HepG2 (cell line): ENCODE measurements around the gene LZTS2. TPM values are rescaled to one million over a fixed set of nuclear protein-coding genes. Genes with fewer than 3 reads are reported as not detected.

Experiments
- ATAC-seq: fragments of 200-7000 bp; cut with Tn5 transposase; 3 replicates; pipeline ENCODE4 v1.9.1; 2020; ENCODE audit warnings: mild to moderate bottlenecking, moderate library complexity
- BruUV-seq: library from RNA; stranded (reverse); fragments of 400-500 nt; replicated peaks from 2 replicates; lab custom pipeline; 2021; lab: Mats Ljungman, UMichigan
- CTCF ChIA-PET: fragments of 300-600 bp; formaldehyde crosslinking; extraction: SDS; loops from one replicate; lab custom pipeline; 2021; ENCODE audit warnings: low total read pairs, inconsistent platforms, low intra/inter-chr PET ratio; lab: Yijun Ruan, JAX
- POLR2A ChIA-PET: fragments of 350-600 bp; sonication (Branson Sonifier 250); formaldehyde crosslinking; loops from one replicate; lab custom pipeline; 2020; ENCODE audit warnings: antibody characterized with exemption, inconsistent platforms; lab: Yijun Ruan, JAX
- DNase-seq: peaks from one replicate; pipeline ENCODE4 v3.0.0-alpha.2; 2015; ENCODE audit warnings: low spot score
- FAIRE-seq: peaks from 3 replicates; lab custom pipeline; 2011; peaks lifted over from hg19 to GRCh38; lab: Jason Lieb, UNC
- H2AFZ ChIP-seq: one replicate; pipeline ENCODE4 v1.6.1; 2011; ENCODE audit warnings: low read length, inconsistent platforms
- H3K27ac ChIP-seq: fragments of 300-600 bp; 3 replicates; pipeline ENCODE4 v1.8.0; 2011; ENCODE audit warnings: mixed run types, mild to moderate bottlenecking, mixed read lengths, low read length, inconsistent platforms; ENCODE audit not compliant: insufficient read depth; ENCODE audit errors: extremely low read length
- H3K27me3 ChIP-seq, 2 experiments: fragments of 200-600 bp in 1 of 2; 2 replicates in 1 of 2; 3 replicates in 1 of 2; pipeline versions ENCODE4 v1.6.0 to v1.8.0; 2011; ENCODE audit warnings: low read length in 2 of 2, mild to moderate bottlenecking in 2 of 2, moderate library complexity in 2 of 2, inconsistent platforms in 1 of 2; ENCODE audit not compliant: insufficient read depth in 2 of 2, control insufficient read depth in 1 of 2
- H3K36me3 ChIP-seq, 2 experiments: fragments of 200-600 bp in 1 of 2; replicated peaks in 1 of 2; 2 replicates in 1 of 2; 3 replicates in 1 of 2; pipeline versions ENCODE4 v1.5.1 to v1.8.0; 2011; ENCODE audit warnings: low read length in 2 of 2, inconsistent platforms in 1 of 2; ENCODE audit not compliant: insufficient read depth in 2 of 2, control insufficient read depth in 1 of 2
- H3K4me1 ChIP-seq: 2 replicates; pipeline ENCODE4 v1.5.1; 2012; ENCODE audit warnings: low read length, inconsistent platforms; ENCODE audit not compliant: insufficient read depth
- H3K4me2 ChIP-seq: 2 replicates; pipeline ENCODE4 v1.6.0; 2011; ENCODE audit warnings: low read depth, low read length, inconsistent platforms
- H3K4me3 ChIP-seq, 3 experiments: fragments of 200-600 bp in 1 of 3; sonication (generic), shearing (Covaris generic) in 1 of 3; replicated peaks in 1 of 3; 2 replicates each; pipeline ENCODE4 v1.5.1; 2011 to 2016; ENCODE audit warnings: low read length in 3 of 3, inconsistent platforms in 2 of 3, low read depth in 2 of 3, mild to moderate bottlenecking in 2 of 3, control low read depth in 1 of 3, mixed read lengths in 1 of 3; ENCODE audit not compliant: insufficient read depth in 1 of 3
- H3K79me2 ChIP-seq: one replicate; pipeline ENCODE4 v1.6.1; 2011; ENCODE audit warnings: low read length, inconsistent platforms; ENCODE audit not compliant: insufficient read depth
- H3K9ac ChIP-seq: 2 replicates; pipeline ENCODE4 v1.6.0; 2011; ENCODE audit warnings: mild to moderate bottlenecking, low read depth, low read length, inconsistent platforms; ENCODE audit not compliant: insufficient read depth
- H3K9me3 ChIP-seq: 2 replicates; pipeline ENCODE4 v1.5.1; 2012; ENCODE audit warnings: mild to moderate bottlenecking, low read length
- H4K20me1 ChIP-seq: 2 replicates; pipeline ENCODE4 v1.6.0; 2011; ENCODE audit warnings: inconsistent platforms, mild to moderate bottlenecking, low read length, moderate library complexity; ENCODE audit not compliant: insufficient read depth
- ARNTL ChIP-seq: sonication (generic); formaldehyde crosslinking; IDR thresholded peaks from 2 replicates; pipeline ENCODE4 v1.4.0; 2020; ENCODE audit warnings: mild to moderate bottlenecking, missing genetic modification reagents
- ASH2L ChIP-seq: fragments of 300-600, 200-600 bp; sonication (generic); IDR thresholded peaks from 2 replicates; pipeline ENCODE4 v1.7.0; 2017; ENCODE audit warnings: low read depth, mild to moderate bottlenecking, moderate library complexity, mixed read lengths, low read length; ENCODE audit not compliant: insufficient read length
- ATM ChIP-seq: fragments of 450-650 bp; IDR thresholded peaks from 2 replicates; pipeline ENCODE4 v1.7.1; 2017; ENCODE audit warnings: mild to moderate bottlenecking, borderline replicate concordance
- CENPBD1 ChIP-seq: sonication (generic); formaldehyde crosslinking; IDR thresholded peaks from 2 replicates; pipeline ENCODE4 v1.8.0; 2022; ENCODE audit warnings: missing genetic modification reagents, low read depth, mild to moderate bottlenecking, borderline replicate concordance
- GRHL1 ChIP-seq: sonication (generic); formaldehyde crosslinking; conservative IDR thresholded peaks from 2 replicates; pipeline ENCODE4 v1.8.0; 2022; ENCODE audit warnings: missing genetic modification reagents
- HNF4A ChIP-seq: sonication (generic); formaldehyde crosslinking; IDR thresholded peaks from 2 replicates; pipeline ENCODE4 v1.4.0; 2020; ENCODE audit warnings: missing genetic modification reagents
- IKZF1 ChIP-seq: fragments of 450-650 bp; IDR thresholded peaks from 2 replicates; pipeline ENCODE4 v1.7.1; 2016
- MXD1 ChIP-seq: sonication (generic); formaldehyde crosslinking; IDR thresholded peaks from 2 replicates; pipeline ENCODE4 v1.4.0; 2020; ENCODE audit warnings: mild to moderate bottlenecking, missing genetic modification reagents
- PITX1 ChIP-seq: sonication (generic); formaldehyde crosslinking; IDR thresholded peaks from 2 replicates; pipeline ENCODE4 v1.5.1; 2020; ENCODE audit warnings: mild to moderate bottlenecking, missing genetic modification reagents
- RAD21 ChIP-seq: fragments of 450-650 bp; formaldehyde crosslinking; IDR thresholded peaks from 2 replicates; pipeline ENCODE4 v1.5.0; 2020; ENCODE audit warnings: mild to moderate bottlenecking
- SP5 ChIP-seq: IDR thresholded peaks from 2 replicates; pipeline ENCODE4 v1.6.1; 2016; ENCODE audit warnings: low read depth, borderline replicate concordance
- TCF12 ChIP-seq, 2 experiments: fragments of 450-650 bp in 1 of 2; sonication (generic) in 1 of 2; formaldehyde crosslinking in 1 of 2; IDR thresholded peaks; 2 replicates each; pipeline versions ENCODE4 v1.6.1 to v1.8.0; 2017 to 2022; ENCODE audit warnings: antibody characterized with exemption in 1 of 2, mild to moderate bottlenecking in 1 of 2, missing genetic modification reagents in 1 of 2, moderate library complexity in 1 of 2
- TFDP1 ChIP-seq: IDR thresholded peaks from 2 replicates; pipeline ENCODE4 v1.6.1; 2016; ENCODE audit warnings: missing compliant biosample characterization, missing genetic modification reagents, borderline replicate concordance
- ZFY ChIP-seq: sonication (generic); formaldehyde crosslinking; IDR thresholded peaks from 2 replicates; pipeline ENCODE4 v1.4.0; 2020; ENCODE audit warnings: missing genetic modification reagents
- ZMAT3 ChIP-seq: sonication (generic); formaldehyde crosslinking; conservative IDR thresholded peaks from 2 replicates; pipeline ENCODE4 v1.7.0; 2021; ENCODE audit warnings: missing genetic modification reagents
- ZNF276 ChIP-seq: sonication (generic); formaldehyde crosslinking; IDR thresholded peaks from 2 replicates; pipeline ENCODE4 v1.4.0; 2020; ENCODE audit warnings: mild to moderate bottlenecking, low read depth, missing genetic modification reagents
- ZNF550 ChIP-seq: sonication (generic); formaldehyde crosslinking; IDR thresholded peaks from 2 replicates; pipeline ENCODE4 v1.4.0; 2020; ENCODE audit warnings: mild to moderate bottlenecking, missing genetic modification reagents, borderline replicate concordance
- ZNF616 ChIP-seq: sonication (generic); formaldehyde crosslinking; IDR thresholded peaks from 2 replicates; pipeline ENCODE4 v1.5.0; 2020; ENCODE audit warnings: low read depth, mild to moderate bottlenecking, missing genetic modification reagents
- ZNF891 ChIP-seq: sonication (generic); formaldehyde crosslinking; IDR thresholded peaks from 2 replicates; pipeline ENCODE4 v1.5.0; 2020; ENCODE audit warnings: mild to moderate bottlenecking, missing genetic modification reagents
- WGBS: methylation state at CpG from one replicate; pipeline ENCODE4 v1.1.6; 2017; ENCODE audit warnings: low lambda C conversion rate; 5-methylcytosine and 5-hydroxymethylcytosine counted together
- in situ Hi-C: cut with HindIII; loops from 2 replicates; pipeline ENCODE4 v1.10.0; 2017; ENCODE audit warnings: low pct_unique_long_range_greater_than_20kb; ENCODE audit not compliant: extremely low pct_ligation_motif_present
- intact Hi-C: fragments of 100-400 bp; cut with micrococcal nuclease; formaldehyde crosslinking; loops from one replicate; pipeline ENCODE4 v1.10.0; 2022; ENCODE audit not compliant: unreplicated experiment
- polyA plus RNA-seq, 8 experiments: library from polyadenylated mRNA; depleted of rRNA in 3 of 8; stranded (reverse) in 7 of 8; unstranded in 1 of 8; fragments of >200 nt; fragmentation: Illumina TruSeq in 4 of 8; extraction: Trizol in 4 of 8; gene quantifications; 2 replicates each; pipeline versions ENCODE4 v1.2.1 to v1.2.3, GENCODE V29; 2011 to 2016; ENCODE audit warnings: low read depth in 4 of 8, missing spikeins in 1 of 8, mixed read lengths in 1 of 8; ENCODE audit not compliant: insufficient read depth in 1 of 8
- total RNA-seq, 5 experiments: library from RNA; depleted of rRNA; stranded (reverse); fragments of >200 nt; fragmentation: Illumina TruSeq; extraction: Trizol; gene quantifications; 2 replicates each; pipeline ENCODE4 v1.2.3, GENCODE V29; 2016; ENCODE audit warnings: low read depth in 1 of 5

The LZTS2 gene
- total and polyA plus RNA-seq, 2 of the 13 experiments (the other 11 are each of a cell fraction or from before 2014, with no cell fraction given), result 43.6 to 65.6 TPM

GRCh38 chr10:100962351-100963080, 37.1 kb upstream of the LZTS2 start:
- no peaks in the 10 kb centered on the region for H3K27me3 ChIP-seq
- no peaks in the 10 kb centered on the region for H3K9me3 ChIP-seq
- intact Hi-C loops, result no loop called here
- H3K79me2 ChIP-seq, result no peaks in the 10 kb centered on the region
- CTCF ChIA-PET, result no interaction called here
- H3K4me1 ChIP-seq, result peaks cover 52% of the 10 kb centered on the region
- no peak overlapping the region for H3K4me2 ChIP-seq
- POLR2A ChIA-PET, result no interaction called here
- H3K27ac ChIP-seq, result no peak overlapping the region
- no peak overlapping the region for H3K9ac ChIP-seq
- BruUV-seq, result TSS peak; percentile 27
- H3K4me3 ChIP-seq, result no peak overlapping the region
- DNase-seq (no peak), FAIRE-seq (no peak), ATAC-seq (no peak)
- 96% methylated on average over 4 of the region's 4 CpGs for WGBS
- in situ Hi-C loops, result no loop called here
- H2AFZ ChIP-seq, result no peak overlapping the region
- no peaks in the 10 kb centered on the region; the same call in 1 of the 2 replicates for H4K20me1 ChIP-seq
- H3K36me3 ChIP-seq, result peaks cover 4 to 38% of the 10 kb centered on the region in 2 experiments
- no peak for TF ChIP-seq ZFY
- TF ChIP-seq ZMAT3 (CRISPR knock-in tag), result no peak
- no peak for TF ChIP-seq ARNTL
- TF ChIP-seq ZNF891, result no peak
- no peak for TF ChIP-seq TFDP1
- no peak for TF ChIP-seq ZNF616 (CRISPR knock-in tag)
- TF ChIP-seq HNF4A (CRISPR knock-in tag), result no peak
- no peak for TF ChIP-seq IKZF1
- no peak for TF ChIP-seq TCF12 (IDR thresholded peaks at IDR 0.05)
- no peak for TF ChIP-seq TCF12 (CRISPR knock-in tag; IDR thresholded peaks at IDR 0.05)
- no peak for TF ChIP-seq ZNF276
- no peak for TF ChIP-seq SP5
- TF ChIP-seq RAD21 (CRISPR knock-in tag), result no peak
- no peak for TF ChIP-seq ASH2L
- TF ChIP-seq ZNF550 (CRISPR knock-in tag), result no peak
- TF ChIP-seq MXD1 (CRISPR knock-in tag), result no peak
- no peak for TF ChIP-seq GRHL1 (CRISPR knock-in tag)
- no peak for TF ChIP-seq CENPBD1 (CRISPR knock-in tag)
- TF ChIP-seq ATM, result no peak
- TF ChIP-seq PITX1 (CRISPR knock-in tag), result no peak
